ENCODE results near the gene ABCC3. TPM values are rescaled to one million over a fixed set of nuclear protein-coding genes. Genes with fewer than 3 reads are reported as not detected.

ABCC3 gene
- total and polyA plus RNA-seq, 8 donors, result 30.9 to 120 (median 50.3) TPM

DNA sequence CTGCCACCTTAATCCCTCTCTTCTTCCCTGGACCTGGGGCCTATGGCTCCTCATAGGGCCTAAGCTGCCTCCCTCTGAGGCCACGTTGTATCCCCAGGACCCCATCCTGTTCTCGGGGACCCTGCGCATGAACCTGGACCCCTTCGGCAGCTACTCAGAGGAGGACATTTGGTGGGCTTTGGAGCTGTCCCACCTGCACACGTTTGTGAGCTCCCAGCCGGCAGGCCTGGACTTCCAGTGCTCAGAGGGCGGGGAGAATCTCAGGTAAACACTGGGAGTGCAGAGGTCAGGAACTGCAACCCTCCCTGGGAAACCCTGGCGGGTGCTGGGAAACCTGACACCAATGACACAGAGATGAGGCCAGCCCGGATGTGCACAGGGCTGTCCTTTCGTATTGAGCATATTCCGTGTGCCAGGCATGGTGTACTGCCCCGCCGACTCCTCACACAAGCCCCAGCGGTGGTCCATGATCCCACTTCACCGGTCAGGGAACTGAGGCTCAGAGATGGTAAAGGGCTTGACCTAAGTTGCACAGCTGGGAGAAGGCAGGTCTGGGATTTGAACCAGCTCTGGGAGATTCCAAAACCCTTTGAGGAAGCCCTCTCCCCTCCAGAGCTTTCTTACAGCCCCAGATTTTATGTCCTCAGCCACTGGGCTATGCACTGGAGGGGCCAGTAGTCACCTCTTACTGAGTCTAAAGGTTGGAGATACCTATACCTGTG is 50.1 kb downstream of the ABCC3 start:
- Histone ChIP-seq H3K36me3 (no peaks in the 10 kb centered on the region), H3K27me3 (peaks cover 0 to 15% of the 10 kb centered on the region in 2 donors), H3K4me1 (peaks cover 13 to 32% of the 10 kb centered on the region in 2 donors), H3K9me3 (no peaks in the 10 kb centered on the region), H3K4me3 (no peak overlapping the region), H3K27ac (no peak overlapping the region)
- intact Hi-C loops (cut with DNase I), result loop anchor here in 1 of 2 donors (10.0 kb wide), 1 partner anchor 50 kb away; the partner anchor contains the start of gene ABCC3
- DNase-seq (no peak), ATAC-seq (no peak)
- TF ChIP-seq, protein P1, sequence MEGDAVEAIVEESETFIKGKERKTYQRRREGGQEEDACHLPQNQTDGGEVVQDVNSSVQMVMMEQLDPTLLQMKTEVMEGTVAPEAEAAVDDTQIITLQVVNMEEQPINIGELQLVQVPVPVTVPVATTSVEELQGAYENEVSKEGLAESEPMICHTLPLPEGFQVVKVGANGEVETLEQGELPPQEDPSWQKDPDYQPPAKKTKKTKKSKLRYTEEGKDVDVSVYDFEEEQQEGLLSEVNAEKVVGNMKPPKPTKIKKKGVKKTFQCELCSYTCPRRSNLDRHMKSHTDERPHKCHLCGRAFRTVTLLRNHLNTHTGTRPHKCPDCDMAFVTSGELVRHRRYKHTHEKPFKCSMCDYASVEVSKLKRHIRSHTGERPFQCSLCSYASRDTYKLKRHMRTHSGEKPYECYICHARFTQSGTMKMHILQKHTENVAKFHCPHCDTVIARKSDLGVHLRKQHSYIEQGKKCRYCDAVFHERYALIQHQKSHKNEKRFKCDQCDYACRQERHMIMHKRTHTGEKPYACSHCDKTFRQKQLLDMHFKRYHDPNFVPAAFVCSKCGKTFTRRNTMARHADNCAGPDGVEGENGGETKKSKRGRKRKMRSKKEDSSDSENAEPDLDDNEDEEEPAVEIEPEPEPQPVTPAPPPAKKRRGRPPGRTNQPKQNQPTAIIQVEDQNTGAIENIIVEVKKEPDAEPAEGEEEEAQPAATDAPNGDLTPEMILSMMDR (IDR thresholded peaks at IDR 0.05), result no peak

DNA sequence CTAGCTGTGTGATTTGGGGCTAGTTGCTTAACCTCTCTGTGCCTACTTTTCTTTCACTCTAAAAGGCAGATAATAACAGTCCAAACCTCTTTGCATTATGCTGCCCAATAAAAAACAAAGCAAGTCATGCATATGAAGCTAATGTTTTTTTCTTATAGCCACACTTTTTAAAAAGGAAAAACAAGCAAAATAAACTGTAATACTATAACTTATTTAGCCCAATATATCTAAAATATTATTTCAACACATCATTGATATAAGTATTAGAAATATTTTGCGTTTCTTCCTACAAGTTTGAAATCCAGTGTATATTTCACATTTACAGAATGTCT is 50.6 kb downstream of the ABCC3 start:
- Histone ChIP-seq H3K36me3 (no peaks in the 10 kb centered on the region), H3K9me3 (no peaks in the 10 kb centered on the region), H3K4me3 (no peak overlapping the region), H3K27me3 (peaks cover 0 to 15% of the 10 kb centered on the region in 2 donors), H3K4me1 (peaks cover 16 to 37% of the 10 kb centered on the region in 2 donors), H3K27ac (no peak overlapping the region)
- DNase-seq, result no peak
- ATAC-seq, result no peak
- intact Hi-C loops (cut with DNase I), result loop anchor here in 1 of 2 donors (10.0 kb wide), 1 partner anchor 50 kb away; the partner anchor contains the start of gene ABCC3
- TF ChIP-seq, protein P1 (IDR thresholded peaks at IDR 0.05), result no peak

DNA sequence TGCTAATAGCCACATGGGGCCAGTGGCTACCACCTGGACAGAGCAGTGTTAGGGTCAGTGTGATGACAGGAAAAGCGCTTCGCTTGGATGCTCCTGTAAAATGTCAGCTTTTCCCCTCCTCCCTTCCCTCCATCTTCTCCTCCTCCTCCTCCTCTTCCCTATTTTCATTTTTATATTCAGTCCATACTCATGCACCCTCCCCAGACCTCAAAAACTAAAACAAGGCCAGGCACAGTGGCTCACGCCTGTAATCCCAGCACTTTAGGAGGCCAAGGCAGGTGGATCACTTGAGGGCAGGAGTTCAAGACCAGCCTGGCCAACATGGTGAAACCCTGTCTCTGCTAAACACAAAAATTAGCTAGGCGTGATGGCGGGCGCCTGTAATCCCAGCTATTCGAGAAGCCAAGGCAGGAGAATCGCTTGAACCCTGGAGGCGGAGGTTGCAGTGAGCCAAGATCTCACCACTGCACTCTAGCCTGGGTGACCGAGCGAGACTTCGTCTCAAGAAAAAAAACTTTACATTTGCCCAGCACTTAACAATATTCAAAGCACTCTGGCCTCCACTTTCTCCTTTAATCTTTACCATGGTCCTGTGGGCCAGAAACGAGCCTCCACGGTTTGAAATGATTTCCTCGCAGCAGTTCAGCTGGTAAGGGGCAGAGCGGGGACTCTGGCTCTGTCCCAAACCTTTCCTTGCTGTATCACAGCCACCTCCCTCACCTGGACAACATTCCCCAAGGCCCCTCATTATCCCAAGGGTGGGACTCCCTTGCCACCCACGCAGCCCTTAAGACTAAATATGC is 51.2 kb downstream of the ABCC3 start:
- TF ChIP-seq, protein P1 (IDR thresholded peaks at IDR 0.05), result no peak
- peaks cover 0 to 15% of the 10 kb centered on the region in 2 donors for H3K27me3 ChIP-seq
- ATAC-seq (no peak), DNase-seq (no peak)
- H3K9me3 ChIP-seq, result no peaks in the 10 kb centered on the region
- H3K36me3 ChIP-seq, result no peaks in the 10 kb centered on the region
- no peak overlapping the region for H3K4me3 ChIP-seq
- peaks cover 18 to 43% of the 10 kb centered on the region in 2 donors for H3K4me1 ChIP-seq
- H3K27ac ChIP-seq, result peak overlapping the region; percentile 14 to 28
- intact Hi-C loops (cut with DNase I), result loop anchor here in 1 of 2 donors (10.0 kb wide), 1 partner anchor 51 kb away; the partner anchor contains the start of gene ABCC3

DNA sequence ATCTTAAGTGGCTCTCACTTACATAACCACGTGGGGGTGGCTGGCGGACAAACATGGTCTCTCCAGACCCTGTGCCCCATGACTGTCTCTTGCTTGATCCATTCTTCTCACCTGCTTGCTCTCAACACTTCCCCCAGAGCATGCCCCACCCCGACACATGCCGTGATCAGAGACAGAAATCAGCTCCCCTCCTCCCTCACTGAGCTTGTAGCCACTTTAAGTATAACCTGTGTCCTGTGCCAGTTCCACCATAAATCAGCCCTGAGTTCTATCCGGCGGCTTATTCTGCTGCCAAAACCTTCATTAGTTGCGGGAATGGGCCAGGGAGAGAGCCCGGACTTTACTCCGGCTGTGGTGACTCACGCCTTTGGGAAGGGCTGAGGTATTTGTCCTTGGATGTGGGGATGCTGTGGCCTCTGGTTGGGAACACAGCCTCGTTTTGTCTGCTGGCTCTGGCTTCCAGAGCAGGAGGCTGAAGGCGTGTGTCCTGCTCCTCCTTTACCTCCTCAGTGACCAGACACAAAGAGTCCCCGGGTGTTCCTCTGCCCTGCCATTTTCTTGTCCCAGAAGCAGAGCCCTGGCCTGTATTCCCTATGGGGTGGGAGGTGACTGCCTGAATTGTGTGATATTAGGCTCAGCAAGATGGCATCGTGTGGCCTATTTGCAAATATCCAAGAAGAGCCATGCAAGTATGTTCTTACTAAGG is 52.0 kb downstream of the ABCC3 start:
- Histone ChIP-seq H3K36me3 (no peaks in the 10 kb centered on the region), H3K27ac (peak overlapping the region; percentile 14 to 28), H3K9me3 (no peaks in the 10 kb centered on the region), H3K4me1 (peaks cover 15 to 41% of the 10 kb centered on the region in 2 donors), H3K27me3 (peaks cover 0 to 15% of the 10 kb centered on the region in 2 donors), H3K4me3 (no peak overlapping the region)
- TF ChIP-seq, protein P1 (IDR thresholded peaks at IDR 0.05), result no peak
- DNase-seq (peak in 1 of 4 donors; percentile 56), ATAC-seq (peak; percentile 69)
- intact Hi-C loops (cut with DNase I), result loop anchor here in 1 of 2 donors (10.0 kb wide), 1 partner anchor 52 kb away; the partner anchor contains the start of gene ABCC3
